Activated CD4-positive, alpha-beta T cell treated with anti-CD3 and anti-CD28 coated beads for 4 hours (primary cell): ENCODE results near the gene S100A4.
A peak's percentile ranks its signal among the peaks of the same experiment; 100 is the strongest.
"Not testable (repeated sequence)": the region's sequence is repeated elsewhere in the genome, so short reads cannot be mapped to it uniquely, and the experiment has no call there.

Experiments used
- DNase-seq, 2 donors: peaks; one replicate each; pipeline ENCODE4 v3.0.0-alpha.2; 2020

S100A4 gene

GRCh38 chr1:153545067-153546055, at the start of gene S100A4:
Gene S100A4, minus strand, starts transcription at chr1:153545806. Its CDS starts 1,012 bp downstream, at chr1:153544794.
- DNase-seq: peak; percentile 90 to 91

GRCh38 chr1:153592748-153593147, 47.1 kb upstream of the S100A4 start:
- no peak for DNase-seq

GRCh38 chr1:153588482-153588881, 42.9 kb upstream of the S100A4 start:
- no peak for DNase-seq

GRCh38 chr1:153588033-153588432, 42.4 kb upstream of the S100A4 start:
- not testable (repeated sequence) for DNase-seq

GRCh38 chr1:153587314-153587713, 41.7 kb upstream of the S100A4 start:
- DNase-seq: no peak

- no peak for DNase-seq
These were observed 40.7 kb upstream of the S100A4 start for GRCh38 chr1:153586347-153586746.

GRCh38 chr1:153585006-153585405, 39.4 kb upstream of the S100A4 start:
- DNase-seq: no peak

- no peak for DNase-seq
These were observed 38.4 kb upstream of the S100A4 start for GRCh38 chr1:153583976-153584375.

- not testable (repeated sequence) for DNase-seq
These were observed 37.9 kb upstream of the S100A4 start for GRCh38 chr1:153583514-153583913.

- not testable (repeated sequence) for DNase-seq
These were observed 37.2 kb upstream of the S100A4 start for GRCh38 chr1:153582836-153583235.

GRCh38 chr1:153578936-153579335, 33.3 kb upstream of the S100A4 start:
- DNase-seq: no peak

GRCh38 chr1:153578490-153578889, 32.9 kb upstream of the S100A4 start:
- DNase-seq: no peak

GRCh38 chr1:153577624-153578051, 32.0 kb upstream of the S100A4 start:
- no peak for DNase-seq

- no peak for DNase-seq
These were observed 31.5 kb upstream of the S100A4 start for GRCh38 chr1:153577138-153577537.

GRCh38 chr1:153575497-153575896, 29.9 kb upstream of the S100A4 start:
- DNase-seq: not testable (repeated sequence)

GRCh38 chr1:153575081-153575491, 29.5 kb upstream of the S100A4 start:
- not testable (repeated sequence) for DNase-seq

GRCh38 chr1:153573351-153573750, 27.7 kb upstream of the S100A4 start:
- DNase-seq: no peak

- DNase-seq: peak; percentile 36 to 40
These were observed 27.0 kb upstream of the S100A4 start for GRCh38 chr1:153572569-153573015.

GRCh38 chr1:153571706-153572105, 26.1 kb upstream of the S100A4 start:
- no peak for DNase-seq

- DNase-seq: no peak
These were observed 25.3 kb upstream of the S100A4 start for GRCh38 chr1:153570874-153571273.

GRCh38 chr1:153569465-153569864, 23.9 kb upstream of the S100A4 start:
- DNase-seq: no peak

- peak; percentile 78 to 82 for DNase-seq
These were observed 22.9 kb upstream of the S100A4 start for GRCh38 chr1:153568367-153569099.

GRCh38 chr1:153567621-153568366, 22.2 kb upstream of the S100A4 start:
- DNase-seq: peak; percentile 15 to 46
